ENCODE results near the gene GHRL.

- no peak for TF ChIP-seq RFX5 (IDR thresholded peaks at IDR 0.05)
- TF ChIP-seq, protein P1, sequence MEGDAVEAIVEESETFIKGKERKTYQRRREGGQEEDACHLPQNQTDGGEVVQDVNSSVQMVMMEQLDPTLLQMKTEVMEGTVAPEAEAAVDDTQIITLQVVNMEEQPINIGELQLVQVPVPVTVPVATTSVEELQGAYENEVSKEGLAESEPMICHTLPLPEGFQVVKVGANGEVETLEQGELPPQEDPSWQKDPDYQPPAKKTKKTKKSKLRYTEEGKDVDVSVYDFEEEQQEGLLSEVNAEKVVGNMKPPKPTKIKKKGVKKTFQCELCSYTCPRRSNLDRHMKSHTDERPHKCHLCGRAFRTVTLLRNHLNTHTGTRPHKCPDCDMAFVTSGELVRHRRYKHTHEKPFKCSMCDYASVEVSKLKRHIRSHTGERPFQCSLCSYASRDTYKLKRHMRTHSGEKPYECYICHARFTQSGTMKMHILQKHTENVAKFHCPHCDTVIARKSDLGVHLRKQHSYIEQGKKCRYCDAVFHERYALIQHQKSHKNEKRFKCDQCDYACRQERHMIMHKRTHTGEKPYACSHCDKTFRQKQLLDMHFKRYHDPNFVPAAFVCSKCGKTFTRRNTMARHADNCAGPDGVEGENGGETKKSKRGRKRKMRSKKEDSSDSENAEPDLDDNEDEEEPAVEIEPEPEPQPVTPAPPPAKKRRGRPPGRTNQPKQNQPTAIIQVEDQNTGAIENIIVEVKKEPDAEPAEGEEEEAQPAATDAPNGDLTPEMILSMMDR (IDR thresholded peaks at IDR 0.05), result no peak
- no peak for TF ChIP-seq POLR2A (IDR thresholded peaks at IDR 0.05; ENCODE audit: low read length)
- no peak for TF ChIP-seq ZC3H11A (IDR thresholded peaks at IDR 0.05)
- no peak for TF ChIP-seq RARB (CRISPR knock-in tag; IDR thresholded peaks at IDR 0.05)
- no peak for TF ChIP-seq PBX3 (IDR thresholded peaks at IDR 0.05)
- TF ChIP-seq EP300 (IDR thresholded peaks at IDR 0.05), result no peak
Measured at GRCh38 chr3:10268116-10268515, 24.6 kb downstream of the GHRL start.
